Activated T-cell treated with anti-CD3 and anti-CD28 coated beads, Interleukin-2, amount 50 U/mL, for 4 hours (primary cell): ENCODE results near the gene KCNJ1. TPM values are rescaled to one million over a fixed set of nuclear protein-coding genes. Genes with fewer than 3 reads are reported as not detected.

ENCODE experiments used
- ATAC-seq, 2 donors: fragments of 200-7000 bp; cut with Tn5 transposase; one replicate each; pipeline ENCODE4 v1.10.0; 2021
- DNase-seq: peaks from one replicate; pipeline ENCODE4 v3.0.0-alpha.2; 2020
- H3K27me3 Mint-ChIP-seq: one replicate; pipeline ENCODE4 v1.8.0; 2021; ENCODE audit warnings: low read depth, mixed read lengths
- H3K36me3 Mint-ChIP-seq: one replicate; pipeline ENCODE4 v1.8.0; 2022; ENCODE audit warnings: mixed read lengths; ENCODE audit not compliant: insufficient read depth
- H3K4me1 Mint-ChIP-seq: one replicate; pipeline ENCODE4 v1.8.0; 2021; ENCODE audit warnings: low read depth, mixed read lengths
- H3K4me3 Mint-ChIP-seq: one replicate; pipeline ENCODE4 v1.8.0; 2021; ENCODE audit warnings: mild to moderate bottlenecking, moderate library complexity, mixed read lengths
- H3K9me3 Mint-ChIP-seq: one replicate; pipeline ENCODE4 v1.8.0; 2021; ENCODE audit warnings: mixed read lengths
- total RNA-seq, 3 donors: library from RNA; stranded (reverse); gene quantifications; one replicate each; pipeline ENCODE4 v1.2.1, GENCODE V29; 2021

KCNJ1 gene
- total RNA-seq, 3 donors from 2014 or later: not detected

GRCh38 chr11:128821556-128821955 is 45.5 kb downstream of the KCNJ1 start:
- Mint-ChIP-seq H3K4me1 (peaks cover 1% of the 10 kb centered on the region), H3K36me3 (peaks cover 20% of the 10 kb centered on the region), H3K27me3 (no peaks in the 10 kb centered on the region), H3K9me3 (no peaks in the 10 kb centered on the region), H3K4me3 (no peak overlapping the region)
- ATAC-seq: no peak
- DNase-seq: no peak

- Mint-ChIP-seq H3K9me3 (no peaks in the 10 kb centered on the region), H3K4me1 (peaks cover 1% of the 10 kb centered on the region), H3K4me3 (no peak overlapping the region), H3K36me3 (peaks cover 23% of the 10 kb centered on the region), H3K27me3 (no peaks in the 10 kb centered on the region)
- no peak for ATAC-seq
- DNase-seq: no peak
Observed at GRCh38 chr11:128819198-128819597, 47.9 kb downstream of the KCNJ1 start.

GRCh38 chr11:128814856-128815705 is 52.0 kb downstream of the KCNJ1 start:
- Mint-ChIP-seq H3K36me3 (peaks cover 32% of the 10 kb centered on the region), H3K9me3 (no peaks in the 10 kb centered on the region), H3K27me3 (no peaks in the 10 kb centered on the region), H3K4me1 (no peaks in the 10 kb centered on the region), H3K4me3 (no peak overlapping the region)
- no peak for DNase-seq
- no peak for ATAC-seq

- peaks cover 3% of the 10 kb centered on the region for H3K4me1 Mint-ChIP-seq
- peaks cover 33% of the 10 kb centered on the region for H3K36me3 Mint-ChIP-seq
- no peaks in the 10 kb centered on the region for H3K9me3 Mint-ChIP-seq
- no peak for ATAC-seq
- no peak overlapping the region for H3K4me3 Mint-ChIP-seq
- DNase-seq: no peak
- H3K27me3 Mint-ChIP-seq: no peaks in the 10 kb centered on the region
Observed at GRCh38 chr11:128813729-128814128, 53.4 kb downstream of the KCNJ1 start.

- no peak for ATAC-seq
- Mint-ChIP-seq H3K4me1 (peaks cover 11% of the 10 kb centered on the region), H3K36me3 (peaks cover 33% of the 10 kb centered on the region), H3K4me3 (no peak overlapping the region), H3K27me3 (no peaks in the 10 kb centered on the region), H3K9me3 (no peaks in the 10 kb centered on the region)
- DNase-seq: no peak
Observed at GRCh38 chr11:128810784-128811514, 56.1 kb downstream of the KCNJ1 start.

GRCh38 chr11:128809128-128809527 is 58.0 kb downstream of the KCNJ1 start:
- peaks cover 44% of the 10 kb centered on the region for H3K36me3 Mint-ChIP-seq
- ATAC-seq (no peak), DNase-seq (no peak)
- no peaks in the 10 kb centered on the region for H3K27me3 Mint-ChIP-seq
- H3K9me3 Mint-ChIP-seq: no peaks in the 10 kb centered on the region
- peaks cover 11% of the 10 kb centered on the region for H3K4me1 Mint-ChIP-seq
- H3K4me3 Mint-ChIP-seq: no peak overlapping the region

- DNase-seq (no peak), ATAC-seq (no peak)
- peaks cover 52% of the 10 kb centered on the region for H3K36me3 Mint-ChIP-seq
- H3K4me3 Mint-ChIP-seq: no peak overlapping the region
- H3K27me3 Mint-ChIP-seq: no peaks in the 10 kb centered on the region
- H3K4me1 Mint-ChIP-seq: peaks cover 18% of the 10 kb centered on the region
- H3K9me3 Mint-ChIP-seq: no peaks in the 10 kb centered on the region
Observed at GRCh38 chr11:128807909-128808308, 59.2 kb downstream of the KCNJ1 start.

- DNase-seq (no peak), ATAC-seq (no peak)
- Mint-ChIP-seq H3K9me3 (no peaks in the 10 kb centered on the region), H3K4me1 (peaks cover 25% of the 10 kb centered on the region), H3K27me3 (no peaks in the 10 kb centered on the region), H3K4me3 (no peak overlapping the region), H3K36me3 (peaks cover 57% of the 10 kb centered on the region)
Observed at GRCh38 chr11:128806506-128807261, 60.4 kb downstream of the KCNJ1 start.

- Mint-ChIP-seq H3K36me3 (peaks cover 44% of the 10 kb centered on the region), H3K27me3 (no peaks in the 10 kb centered on the region), H3K4me1 (peaks cover 29% of the 10 kb centered on the region), H3K9me3 (no peaks in the 10 kb centered on the region), H3K4me3 (no peak overlapping the region)
- DNase-seq: no peak
- ATAC-seq: no peak
Observed at GRCh38 chr11:128804481-128804880, 62.6 kb downstream of the KCNJ1 start.

- peaks cover 37% of the 10 kb centered on the region for H3K36me3 Mint-ChIP-seq
- H3K9me3 Mint-ChIP-seq: no peaks in the 10 kb centered on the region
- H3K4me1 Mint-ChIP-seq: peaks cover 26% of the 10 kb centered on the region
- H3K4me3 Mint-ChIP-seq: no peak overlapping the region
- no peaks in the 10 kb centered on the region for H3K27me3 Mint-ChIP-seq
- no peak for ATAC-seq
- no peak for DNase-seq
Observed at GRCh38 chr11:128803449-128804245, 63.4 kb downstream of the KCNJ1 start.

- no peak overlapping the region for H3K4me3 Mint-ChIP-seq
- no peaks in the 10 kb centered on the region for H3K9me3 Mint-ChIP-seq
- ATAC-seq: no peak
- peaks cover 26% of the 10 kb centered on the region for H3K4me1 Mint-ChIP-seq
- no peaks in the 10 kb centered on the region for H3K27me3 Mint-ChIP-seq
- peaks cover 41% of the 10 kb centered on the region for H3K36me3 Mint-ChIP-seq
- DNase-seq: no peak
Observed at GRCh38 chr11:128803011-128803410, 64.1 kb downstream of the KCNJ1 start.

GRCh38 chr11:128802358-128802981 is 64.6 kb downstream of the KCNJ1 start:
- H3K36me3 Mint-ChIP-seq: peaks cover 44% of the 10 kb centered on the region
- H3K4me1 Mint-ChIP-seq: peaks cover 26% of the 10 kb centered on the region
- ATAC-seq: no peak
- H3K4me3 Mint-ChIP-seq: no peak overlapping the region
- no peaks in the 10 kb centered on the region for H3K9me3 Mint-ChIP-seq
- no peaks in the 10 kb centered on the region for H3K27me3 Mint-ChIP-seq
- no peak for DNase-seq

GRCh38 chr11:128800871-128801417 is 66.2 kb downstream of the KCNJ1 start:
- Mint-ChIP-seq H3K27me3 (no peaks in the 10 kb centered on the region), H3K4me3 (no peak overlapping the region), H3K9me3 (no peaks in the 10 kb centered on the region), H3K4me1 (peaks cover 25% of the 10 kb centered on the region), H3K36me3 (peaks cover 44% of the 10 kb centered on the region)
- no peak for DNase-seq
- ATAC-seq: no peak
